ENCODE measurements around the gene DNAJC18.

- TF ChIP-seq CTCF (IDR thresholded peaks at IDR 0.05; ENCODE audit: borderline replicate concordance, extremely low read depth, low read length, poor library complexity, severe bottlenecking) (peak; percentile 84), EZH2 (IDR thresholded peaks at IDR 0.05; ENCODE audit: borderline replicate concordance, low read depth, low read length, severe bottlenecking) (no peak)
These were observed 46.4 kb downstream of the DNAJC18 start for GRCh38 chr5:139392678-139393496.
